GM23338 (cell line): Measurements from ENCODE around the gene FMO2. TPM values are rescaled to one million over a fixed set of nuclear protein-coding genes. Genes with fewer than 3 reads are reported as not detected.

Experiments
- ATAC-seq: fragments of 200-7000 bp; cut with Tn5 transposase; 3 replicates; pipeline ENCODE4 v1.9.1; 2020
- DNase-seq: peaks from one replicate; pipeline ENCODE4 v3.0.0-alpha.2; 2015; ENCODE audit warnings: low spot score
- H2AFZ ChIP-seq: fragments of 200-600 bp; sonication (generic); 2 replicates; pipeline ENCODE4 v1.8.0; 2016; ENCODE audit warnings: antibody characterized with exemption, mild to moderate bottlenecking, moderate library complexity
- H3F3A ChIP-seq: fragments of 200-600 bp; sonication (generic); replicated peaks from 2 replicates; pipeline ENCODE4 v1.8.0; 2017; ENCODE audit warnings: antibody characterized with exemption, mixed run types, low read depth
- H3K27ac ChIP-seq: fragments of 200-600 bp; sonication (generic); 2 replicates; pipeline ENCODE4 v1.6.1; 2016; ENCODE audit warnings: low read depth
- H3K27me3 ChIP-seq: fragments of 200-600 bp; sonication (generic); 2 replicates; pipeline ENCODE4 v1.8.0; 2016; ENCODE audit warnings: mild to moderate bottlenecking, mixed run types, moderate library complexity; ENCODE audit not compliant: insufficient read depth
- H3K36me3 ChIP-seq: fragments of 200-600 bp; sonication (generic); 2 replicates; pipeline ENCODE4 v1.8.0; 2016; ENCODE audit warnings: mild to moderate bottlenecking; ENCODE audit not compliant: insufficient read depth
- H3K4me1 ChIP-seq: fragments of 200-600 bp; sonication (generic); 2 replicates; pipeline ENCODE4 v1.8.0; 2016; ENCODE audit warnings: mild to moderate bottlenecking, moderate library complexity; ENCODE audit not compliant: insufficient read depth
- H3K4me2 ChIP-seq: fragments of 200-600 bp; sonication (generic); 2 replicates; pipeline ENCODE4 v1.7.1; 2017; ENCODE audit warnings: mixed run types
- H3K4me3 ChIP-seq: fragments of 200-600 bp; sonication (generic); 2 replicates; pipeline ENCODE4 v1.6.1; 2016; ENCODE audit warnings: mixed run types
- H3K79me2 ChIP-seq: fragments of 200-600 bp; sonication (generic); replicated peaks from 2 replicates; pipeline ENCODE4 v1.8.0; 2017; ENCODE audit warnings: mild to moderate bottlenecking; ENCODE audit not compliant: insufficient read depth
- H3K9me2 ChIP-seq: fragments of 200-600 bp; sonication (generic); 2 replicates; pipeline ENCODE4 v1.8.0; 2017; ENCODE audit not compliant: insufficient read depth
- H4K20me1 ChIP-seq: fragments of 200-600 bp; sonication (generic); replicated peaks from 2 replicates; pipeline ENCODE4 v1.8.0; 2017; ENCODE audit warnings: mild to moderate bottlenecking; ENCODE audit not compliant: insufficient read depth
- H3K27ac Mint-ChIP-seq: 2 replicates; pipeline ENCODE4 v1.8.0; 2020; ENCODE audit warnings: inconsistent platforms, mild to moderate bottlenecking, moderate library complexity, mixed read lengths
- H3K27me3 Mint-ChIP-seq: 3 replicates; pipeline ENCODE4 v1.8.0; 2022; ENCODE audit warnings: low read depth, mild to moderate bottlenecking, moderate library complexity, mixed read lengths, inconsistent platforms; ENCODE audit not compliant: insufficient read depth, poor library complexity
- H3K36me3 Mint-ChIP-seq: 3 replicates; pipeline ENCODE4 v1.8.0; 2021; ENCODE audit warnings: low read depth, mild to moderate bottlenecking, inconsistent platforms, moderate library complexity, mixed read lengths
- H3K4me1 Mint-ChIP-seq: 3 replicates; pipeline ENCODE4 v1.8.0; 2020; ENCODE audit warnings: mild to moderate bottlenecking, inconsistent platforms, mixed read lengths
- H3K4me3 Mint-ChIP-seq: 3 replicates; pipeline ENCODE4 v1.8.0; 2021; ENCODE audit warnings: moderate library complexity, mild to moderate bottlenecking, inconsistent platforms, mixed read lengths
- H3K9me3 Mint-ChIP-seq: 3 replicates; pipeline ENCODE4 v1.8.0; 2020; ENCODE audit warnings: moderate library complexity, mild to moderate bottlenecking, inconsistent platforms, mixed read lengths
- CREB1 ChIP-seq: fragments of 250-450 bp; sonication (Bioruptor Pico); IDR thresholded peaks from 2 replicates; pipeline ENCODE4 v1.5.0; 2020; ENCODE audit warnings: low read depth, mild to moderate bottlenecking, moderate library complexity
- CTCF ChIP-seq, 2 experiments: fragments of 200-600 bp in 1 of 2; sonication (generic) in 1 of 2; conservative IDR thresholded peaks; 2 replicates each; pipeline versions ENCODE4 v1.5.1 to v1.6.1; 2016 to 2017; ENCODE audit warnings: antibody characterized with exemption in 2 of 2, low read depth in 2 of 2, mild to moderate bottlenecking in 2 of 2, moderate library complexity in 1 of 2
- ETS1 ChIP-seq: IDR thresholded peaks from 2 replicates; pipeline ENCODE4 v1.6.1; 2016; ENCODE audit warnings: antibody characterized with exemption
- JUNB ChIP-seq: IDR thresholded peaks from one replicate; pipeline ENCODE4 v1.6.1; 2016; ENCODE audit warnings: antibody characterized with exemption; ENCODE audit not compliant: unreplicated experiment
- REST ChIP-seq: IDR thresholded peaks from one replicate; pipeline ENCODE4 v1.6.1; 2018; ENCODE audit warnings: antibody characterized with exemption; ENCODE audit not compliant: unreplicated experiment
- STAT1 ChIP-seq: IDR thresholded peaks from one replicate; pipeline ENCODE4 v1.6.1; 2016; ENCODE audit warnings: antibody characterized with exemption; ENCODE audit not compliant: unreplicated experiment
- ZNF114 ChIP-seq: fragments of 250-450 bp; sonication (Bioruptor Pico); IDR thresholded peaks from 2 replicates; pipeline ENCODE4 v1.5.0; 2020; ENCODE audit warnings: mild to moderate bottlenecking, moderate library complexity
- polyA plus RNA-seq: library from polyadenylated mRNA; unstranded; fragments of >200 nt; fragmentation: Nextera tagmentation; extraction: Ambion mirVana; gene quantifications from 2 replicates; pipeline ENCODE4 v1.2.1, GENCODE V29; 2016
- total RNA-seq: library from RNA; depleted of rRNA; stranded (reverse); fragments of >200 nt; shearing (Covaris generic); gene quantifications from 2 replicates; pipeline ENCODE4 v1.2.3, GENCODE V29; 2014

Gene FMO2
- total and polyA plus RNA-seq, 2 experiments from 2014 or later: 0.31 TPM; not detected in 1

- ATAC-seq (no peak), DNase-seq (no peak)
- H3F3A ChIP-seq: no peaks in the 10 kb centered on the region
- no peaks in the 10 kb centered on the region for H3K4me1 ChIP-seq
- no peak overlapping the region for H3K27ac Mint-ChIP-seq
- H3K4me3 ChIP-seq: no peak overlapping the region
- no peaks in the 10 kb centered on the region for H3K36me3 ChIP-seq
- no peak overlapping the region for H3K27ac ChIP-seq
- H3K79me2 ChIP-seq: no peaks in the 10 kb centered on the region
- no peaks in the 10 kb centered on the region for H3K9me3 Mint-ChIP-seq
- no peaks in the 10 kb centered on the region for H3K27me3 ChIP-seq
- no peak for TF ChIP-seq REST
- H3K9me2 ChIP-seq: no peaks in the 10 kb centered on the region
- no peak overlapping the region for H3K4me3 Mint-ChIP-seq
- H4K20me1 ChIP-seq: no peaks in the 10 kb centered on the region
- H2AFZ ChIP-seq: no peak overlapping the region
- H3K4me2 ChIP-seq: no peak overlapping the region
- H3K4me1 Mint-ChIP-seq: no peaks in the 10 kb centered on the region
- H3K36me3 Mint-ChIP-seq: no peaks in the 10 kb centered on the region
- H3K27me3 Mint-ChIP-seq: no peaks in the 10 kb centered on the region
These were observed 6.9 kb downstream of the FMO2 start for GRCh38 chr1:171191992-171192391.

- H3K4me1 ChIP-seq: no peaks in the 10 kb centered on the region
- no peak overlapping the region for H3K27ac Mint-ChIP-seq
- no peaks in the 10 kb centered on the region for H3K36me3 Mint-ChIP-seq
- no peaks in the 10 kb centered on the region for H4K20me1 ChIP-seq
- no peaks in the 10 kb centered on the region for H3F3A ChIP-seq
- no peaks in the 10 kb centered on the region for H3K9me2 ChIP-seq
- TF ChIP-seq ETS1: no peak
- no peak for TF ChIP-seq JUNB
- TF ChIP-seq REST: no peak
- TF ChIP-seq STAT1: no peak
- no peak for TF ChIP-seq ZNF114 (CRISPR knock-in tag)
- TF ChIP-seq CTCF (conservative IDR thresholded peaks at IDR 0.05; ENCODE audit: low read depth in 2 of 2): no peak
- TF ChIP-seq CREB1 (CRISPR knock-in tag): no peak
- no peak overlapping the region for H3K4me3 ChIP-seq
- H3K27ac ChIP-seq: no peak overlapping the region
- no peaks in the 10 kb centered on the region for H3K4me1 Mint-ChIP-seq
- H3K79me2 ChIP-seq: no peaks in the 10 kb centered on the region
- ATAC-seq (no peak), DNase-seq (no peak)
- no peak overlapping the region for H3K4me3 Mint-ChIP-seq
- no peak overlapping the region for H3K4me2 ChIP-seq
- H2AFZ ChIP-seq: no peak overlapping the region
- H3K9me3 Mint-ChIP-seq: no peaks in the 10 kb centered on the region
- no peaks in the 10 kb centered on the region for H3K27me3 ChIP-seq
- no peaks in the 10 kb centered on the region for H3K27me3 Mint-ChIP-seq
- H3K36me3 ChIP-seq: no peaks in the 10 kb centered on the region
These were observed 10.7 kb downstream of the FMO2 start for GRCh38 chr1:171195767-171196166.
